ENCODE data around the gene CDC42EP3.

GRCh38 chr2:37634914-37635503 lies 36.4 kb downstream of the CDC42EP3 start:
- TF ChIP-seq CTCF (IDR thresholded peaks at IDR 0.05) (no peak), POLR2A (IDR thresholded peaks at IDR 0.05) (no peak)

Measured in esophagus squamous epithelium (tissue), 4 donors.